AG09319 (cell line): Measurements from ENCODE around the gene CNNM2.
A peak's percentile ranks its signal among the peaks of the same experiment; 100 is the strongest.
"Not testable (repeated sequence)": the region's sequence is repeated elsewhere in the genome, so short reads cannot be mapped to it uniquely, and the experiment has no call there.

ENCODE experiments used
- DNase-seq: peaks from one replicate; pipeline ENCODE4 v3.0.0-alpha.2; 2010; ENCODE audit warnings: low read depth; ENCODE audit errors: extremely low read depth
- TF ChIP-seq, protein P1 (sequence below): IDR thresholded peaks from 2 replicates; pipeline ENCODE4 v1.5.1; 2011; ENCODE audit warnings: low read depth, mild to moderate bottlenecking, inconsistent platforms, low read length, moderate library complexity

CNNM2 gene

DNA sequence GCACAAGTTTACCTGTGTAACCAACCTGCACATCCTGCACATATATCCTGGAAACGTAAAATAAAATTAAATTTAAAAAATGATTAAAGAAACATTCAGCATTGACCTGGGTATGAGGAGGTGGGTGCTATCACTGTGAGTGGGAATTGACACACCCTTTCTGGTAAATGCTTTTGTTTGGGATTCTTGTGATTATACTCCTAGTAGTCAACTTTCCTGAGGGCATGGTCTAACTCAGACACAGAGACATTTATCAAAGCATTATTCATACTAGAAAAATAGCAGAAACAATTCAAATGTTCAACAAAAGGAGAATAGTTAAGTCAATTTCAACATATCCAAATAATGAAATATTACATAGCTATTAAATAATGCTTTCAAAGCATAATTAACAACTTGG is 44.2 kb downstream of the CNNM2 start:
- no peak for DNase-seq
- TF ChIP-seq, protein P1, sequence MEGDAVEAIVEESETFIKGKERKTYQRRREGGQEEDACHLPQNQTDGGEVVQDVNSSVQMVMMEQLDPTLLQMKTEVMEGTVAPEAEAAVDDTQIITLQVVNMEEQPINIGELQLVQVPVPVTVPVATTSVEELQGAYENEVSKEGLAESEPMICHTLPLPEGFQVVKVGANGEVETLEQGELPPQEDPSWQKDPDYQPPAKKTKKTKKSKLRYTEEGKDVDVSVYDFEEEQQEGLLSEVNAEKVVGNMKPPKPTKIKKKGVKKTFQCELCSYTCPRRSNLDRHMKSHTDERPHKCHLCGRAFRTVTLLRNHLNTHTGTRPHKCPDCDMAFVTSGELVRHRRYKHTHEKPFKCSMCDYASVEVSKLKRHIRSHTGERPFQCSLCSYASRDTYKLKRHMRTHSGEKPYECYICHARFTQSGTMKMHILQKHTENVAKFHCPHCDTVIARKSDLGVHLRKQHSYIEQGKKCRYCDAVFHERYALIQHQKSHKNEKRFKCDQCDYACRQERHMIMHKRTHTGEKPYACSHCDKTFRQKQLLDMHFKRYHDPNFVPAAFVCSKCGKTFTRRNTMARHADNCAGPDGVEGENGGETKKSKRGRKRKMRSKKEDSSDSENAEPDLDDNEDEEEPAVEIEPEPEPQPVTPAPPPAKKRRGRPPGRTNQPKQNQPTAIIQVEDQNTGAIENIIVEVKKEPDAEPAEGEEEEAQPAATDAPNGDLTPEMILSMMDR, result no peak

DNA sequence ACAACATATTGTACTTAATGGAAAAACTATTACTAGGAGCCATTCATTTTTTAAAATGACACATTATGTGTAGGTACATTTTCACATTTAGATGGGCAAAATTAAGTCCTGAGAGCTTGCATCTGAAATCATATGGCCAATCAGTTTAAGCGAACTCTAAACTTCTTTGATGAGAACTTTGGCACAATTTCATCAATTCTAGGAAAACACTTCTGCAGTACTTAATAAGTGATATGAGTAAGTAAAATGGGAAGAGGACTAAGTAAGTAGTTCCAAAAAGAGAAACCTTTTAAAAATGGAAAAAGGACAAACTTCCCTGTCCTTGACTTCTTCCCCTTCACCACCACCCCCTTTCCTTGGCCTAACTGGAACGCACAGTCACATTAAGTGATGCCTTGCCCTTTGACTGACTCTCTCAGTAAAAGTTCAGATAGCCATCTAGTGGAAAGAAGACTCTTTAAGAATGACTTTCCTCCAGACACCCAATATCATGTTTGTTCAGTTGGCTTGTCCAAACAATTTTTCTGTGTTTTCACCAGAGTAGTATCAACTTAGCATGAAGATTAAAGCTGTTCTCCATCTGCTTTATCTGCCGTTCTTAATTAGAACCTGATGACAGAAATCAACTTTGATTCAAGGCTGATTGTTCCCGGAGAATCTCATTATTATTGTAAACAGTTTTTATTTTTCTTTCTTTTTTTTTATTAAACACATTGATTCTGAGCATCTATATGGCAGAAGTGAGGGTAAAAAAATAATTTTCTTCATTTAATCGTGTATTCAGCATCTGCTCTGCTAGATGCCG is 45.1 kb downstream of the CNNM2 start:
- TF ChIP-seq, protein P1, result peak; percentile 10
- peak; percentile 44 for DNase-seq

DNA sequence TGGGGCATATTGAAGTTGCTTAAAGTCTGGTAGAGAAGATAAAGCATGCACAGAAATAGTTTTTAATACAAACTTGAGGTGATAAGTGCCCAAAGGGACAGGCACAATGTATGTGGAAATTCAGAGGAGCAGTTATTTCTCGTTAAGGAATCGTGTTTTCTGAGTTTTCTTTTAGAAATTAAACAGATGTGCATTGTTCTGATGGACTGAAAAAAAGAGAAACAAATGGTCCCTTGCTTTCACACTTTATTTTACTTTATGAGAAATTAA is 45.6 kb downstream of the CNNM2 start:
- DNase-seq, result no peak
- TF ChIP-seq, protein P1, result no peak

DNA sequence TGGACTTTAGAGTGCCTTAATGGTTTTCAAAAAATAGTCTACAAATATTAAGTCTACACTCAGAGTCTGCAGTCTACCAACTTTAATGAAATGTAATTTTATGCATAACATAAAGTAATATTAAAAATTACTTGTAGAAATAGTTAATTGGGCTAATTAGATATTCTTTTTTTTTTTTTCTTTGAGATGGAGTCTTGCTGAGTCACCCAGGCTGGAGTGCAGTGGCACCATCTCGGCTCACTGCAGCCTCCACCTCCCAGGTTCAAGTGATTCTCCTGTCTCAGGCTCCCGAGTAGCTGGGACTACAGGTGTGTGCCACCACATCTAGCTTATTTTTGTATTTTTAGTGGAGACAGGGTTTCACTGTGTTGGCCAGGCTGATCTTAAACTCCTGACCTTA is 46.0 kb downstream of the CNNM2 start:
- not testable (repeated sequence) for DNase-seq

DNA sequence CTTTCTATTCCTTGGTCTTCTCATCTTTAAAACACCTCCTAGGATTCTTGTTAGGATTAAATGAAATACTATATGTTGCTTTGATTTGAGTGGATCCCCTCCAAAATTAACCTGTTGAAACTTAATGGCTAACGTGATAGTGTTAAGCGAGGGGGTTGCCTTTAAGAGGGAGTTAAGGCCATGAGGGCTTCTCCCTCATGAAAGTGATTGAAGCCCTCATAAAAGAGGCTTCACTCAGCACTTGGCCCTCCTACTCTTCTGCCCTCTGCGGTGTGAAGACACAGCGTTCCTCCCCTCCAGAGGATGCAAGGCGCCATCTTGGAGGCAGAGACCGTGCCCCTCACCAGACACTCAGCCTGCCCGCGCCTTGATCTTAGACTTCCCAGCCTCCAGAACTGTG is 46.6 kb downstream of the CNNM2 start:
- DNase-seq, result no peak
- TF ChIP-seq, protein P1, result no peak

DNA sequence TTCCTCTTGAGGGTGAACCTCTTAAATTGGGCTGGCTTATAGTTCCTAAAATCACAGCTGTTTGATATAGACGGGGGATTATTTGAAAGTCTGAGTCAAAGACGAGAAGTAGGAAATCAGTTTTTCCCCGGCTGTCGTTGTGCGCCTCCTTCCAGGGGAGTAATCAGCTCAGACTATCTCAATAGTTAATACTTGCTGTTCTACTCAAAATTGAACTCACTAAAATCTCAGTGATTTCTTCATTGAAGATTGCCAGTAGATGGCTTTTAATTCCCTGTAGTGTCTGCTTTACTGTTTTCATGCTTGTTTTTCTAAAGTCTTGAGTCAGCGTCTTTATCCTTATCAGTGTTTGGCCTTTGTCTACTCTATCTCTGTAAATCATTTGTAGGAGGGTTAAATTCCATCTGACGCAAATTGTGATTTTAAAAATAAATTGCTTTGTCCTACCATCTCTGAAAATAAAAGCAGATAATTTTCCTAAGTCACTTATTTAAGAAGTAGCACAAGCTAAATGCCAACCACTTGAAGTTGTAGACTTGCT is 47.3 kb downstream of the CNNM2 start:
- TF ChIP-seq, protein P1, result no peak
- DNase-seq, result no peak

DNA sequence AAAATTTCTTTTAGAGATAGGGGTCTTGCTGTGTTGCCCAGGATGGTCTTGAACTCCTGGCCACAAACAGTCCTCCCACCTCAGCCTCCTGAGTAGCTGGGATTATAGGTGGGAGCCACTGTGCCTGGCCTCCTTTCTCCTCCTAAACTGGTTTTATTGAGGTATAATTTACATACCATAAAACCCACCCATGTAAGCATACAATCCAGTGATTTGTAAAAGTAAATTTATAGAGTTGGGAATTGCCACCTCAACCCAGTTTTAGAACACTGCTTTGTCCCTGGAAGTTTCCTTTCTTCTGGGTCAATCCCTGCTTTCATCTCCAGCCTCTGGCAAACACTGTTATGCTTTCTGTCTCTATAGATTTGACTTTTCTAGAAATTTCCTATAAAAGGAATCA is 49.0 kb downstream of the CNNM2 start:
- DNase-seq, result no peak
- TF ChIP-seq, protein P1, result no peak

DNA sequence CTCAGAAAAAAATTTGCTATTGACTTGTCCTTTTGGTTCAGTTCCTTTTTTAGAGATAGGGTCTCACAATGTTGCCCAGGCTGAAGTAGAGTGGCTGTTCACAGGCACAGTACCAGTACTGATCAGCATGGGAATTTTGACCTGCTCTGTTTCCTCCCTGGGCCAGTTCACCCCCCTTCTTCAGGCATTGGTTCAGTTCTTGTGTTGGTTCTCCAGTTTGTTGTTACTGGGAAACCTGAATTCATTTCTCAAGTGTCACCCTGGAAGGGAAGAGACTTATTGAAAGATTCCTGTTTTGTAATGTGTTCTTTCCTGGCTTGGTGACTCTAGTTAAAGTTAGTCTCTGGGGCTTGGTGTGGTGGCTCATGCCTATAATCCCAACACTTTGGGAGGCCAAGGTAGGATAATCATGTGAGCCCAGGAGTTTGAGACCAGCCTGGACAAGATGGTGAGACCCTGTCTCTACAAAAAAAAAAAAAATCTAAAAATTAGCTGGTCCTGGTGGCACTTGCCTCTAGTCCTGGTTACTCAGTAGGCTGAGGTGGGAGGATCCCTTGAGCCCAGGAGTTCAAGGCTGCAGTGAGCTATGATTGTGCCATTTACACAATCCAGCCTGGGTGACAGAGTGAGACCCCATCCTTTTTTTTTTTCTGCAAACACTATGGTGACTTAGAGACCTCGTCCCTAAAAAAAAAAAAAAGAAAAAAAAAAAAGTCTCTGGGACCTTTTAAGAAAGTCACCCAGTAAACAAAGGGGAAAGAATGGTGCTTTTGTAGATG is 52.7 kb downstream of the CNNM2 start:
- no peak for DNase-seq
- TF ChIP-seq, protein P1, result no peak
